B cell (primary cell): ENCODE measurements around the gene CDH13. TPM values are rescaled to one million over a fixed set of nuclear protein-coding genes. Genes with fewer than 3 reads are reported as not detected.

Experiments
- ATAC-seq: fragments of 200-7000 bp; cut with Tn5 transposase; one replicate; pipeline ENCODE4 v1.10.0; 2021; ENCODE audit warnings: low read depth, mild to moderate bottlenecking, moderate number of reproducible peaks, moderate library complexity
- CTCF ChIA-PET: fragments of 350-600 bp; sonication (Branson Sonifier 250); formaldehyde crosslinking; loops from one replicate; lab custom pipeline; 2021; ENCODE audit warnings: antibody characterized with exemption, inconsistent platforms; lab: Charles Lee
- POLR2A ChIA-PET: fragments of 350-600 bp; sonication (Branson Sonifier 250); formaldehyde crosslinking; loops from one replicate; lab custom pipeline; 2021; ENCODE audit warnings: antibody characterized with exemption; lab: Charles Lee
- DNase-seq: peaks from one replicate; pipeline ENCODE4 v3.0.0; 2013
- H2AFZ ChIP-seq: 2 replicates; pipeline ENCODE4 v1.6.1; 2012; ENCODE audit warnings: mild to moderate bottlenecking, low read depth, low read length; ENCODE audit not compliant: insufficient read depth, poor library complexity, severe bottlenecking
- H3K27ac ChIP-seq, 2 donors: 1 replicate in 1 of 2; 2 replicates in 1 of 2; pipeline ENCODE4 v1.5.1; 2012 to 2013; ENCODE audit warnings: low read length in 2 of 2, mild to moderate bottlenecking in 2 of 2, moderate library complexity in 1 of 2
- H3K27me3 ChIP-seq, 4 experiments: fragments of 200-600 bp in 1 of 4; sonication (generic) in 1 of 4; replicated peaks in 1 of 4; 1 replicate in 2 of 4; 2 replicates in 2 of 4; pipeline versions ENCODE4 v1.6.1 to v1.7.0; 2013 to 2016; ENCODE audit warnings: low read length in 3 of 4, mild to moderate bottlenecking in 2 of 4, mixed read lengths in 1 of 4, moderate library complexity in 1 of 4; ENCODE audit not compliant: insufficient read depth in 4 of 4, control insufficient read depth in 3 of 4; ENCODE audit errors: control extremely low read depth in 1 of 4
- H3K36me3 ChIP-seq, 2 experiments: replicated peaks in 1 of 2; 1 replicate in 1 of 2; 2 replicates in 1 of 2; pipeline versions ENCODE4 v1.6.1 to v1.7.1; 2013; ENCODE audit warnings: low read length in 1 of 2; ENCODE audit not compliant: insufficient read depth in 2 of 2, control insufficient read depth in 1 of 2; ENCODE audit errors: control extremely low read depth in 1 of 2, extremely low read depth in 1 of 2
- H3K4me1 ChIP-seq, 2 donors: fragments of 200-600 bp in 1 of 2; sonication (generic) in 1 of 2; 1 replicate in 1 of 2; 2 replicates in 1 of 2; pipeline versions ENCODE4 v1.5.1 to v1.6.1; 2013 to 2017; ENCODE audit warnings: low read length in 2 of 2; ENCODE audit not compliant: control insufficient read depth in 2 of 2, insufficient read depth in 2 of 2
- H3K4me2 ChIP-seq: replicated peaks from 2 replicates; pipeline ENCODE3; 2012; ENCODE audit warnings: mild to moderate bottlenecking, low read depth, low read length; ENCODE audit not compliant: poor library complexity, severe bottlenecking
- H3K4me3 ChIP-seq, 5 experiments: fragments of 200-600 bp in 1 of 5; sonication (generic) in 1 of 5; 1 replicate in 3 of 5; 2 replicates in 2 of 5; pipeline versions ENCODE4 v1.5.1 to v1.7.0; 2011 to 2016; ENCODE audit warnings: low read length in 4 of 5, mild to moderate bottlenecking in 4 of 5, low read depth in 2 of 5, control low read depth in 1 of 5, moderate library complexity in 1 of 5; ENCODE audit not compliant: insufficient read depth in 1 of 5; ENCODE audit errors: control extremely low read depth in 1 of 5, extremely low read depth in 1 of 5
- H3K79me2 ChIP-seq: fragments of 200-600 bp; sonication (generic); one replicate; pipeline ENCODE4 v1.6.0; 2016; ENCODE audit warnings: low read length; ENCODE audit not compliant: control insufficient read depth, insufficient read depth
- H3K9ac ChIP-seq: fragments of 200-600 bp; sonication (generic); 2 replicates; pipeline ENCODE4 v1.6.1; 2017; ENCODE audit warnings: mild to moderate bottlenecking, low read length, moderate library complexity
- H3K9me3 ChIP-seq, 3 donors: one replicate each; pipeline versions ENCODE4 v1.6.1 to v1.7.1; 2013; ENCODE audit warnings: low read length in 2 of 3; ENCODE audit not compliant: control insufficient read depth in 2 of 3, insufficient read depth in 1 of 3; ENCODE audit errors: control extremely low read depth in 1 of 3
- H4K20me1 ChIP-seq: 2 replicates; pipeline ENCODE4 v1.6.0; 2012; ENCODE audit warnings: mild to moderate bottlenecking, low read length; ENCODE audit not compliant: insufficient read depth, control insufficient read depth, poor library complexity, severe bottlenecking
- H3K27ac Mint-ChIP-seq: one replicate; pipeline ENCODE4 v1.8.0; 2021; ENCODE audit warnings: mixed read lengths
- H3K27me3 Mint-ChIP-seq: one replicate; pipeline ENCODE4 v1.8.0; 2021; ENCODE audit warnings: mixed read lengths
- H3K4me1 Mint-ChIP-seq: one replicate; pipeline ENCODE4 v1.8.0; 2021; ENCODE audit warnings: mixed read lengths
- H3K4me3 Mint-ChIP-seq: one replicate; pipeline ENCODE4 v1.8.0; 2021; ENCODE audit warnings: mixed read lengths
- H3K9me3 Mint-ChIP-seq: one replicate; pipeline ENCODE4 v1.8.0; 2022; ENCODE audit warnings: mixed read lengths; ENCODE audit not compliant: insufficient read depth
- CTCF ChIP-seq: fragments of 200-600 bp; IDR thresholded peaks from one replicate; pipeline ENCODE4 v1.8.0; 2022; ENCODE audit warnings: antibody characterized with exemption, mild to moderate bottlenecking
- EZH2 ChIP-seq: IDR thresholded peaks from 2 replicates; pipeline ENCODE4 v1.6.1; 2012; ENCODE audit warnings: borderline replicate concordance, low read depth, mild to moderate bottlenecking, moderate library complexity, low read length; ENCODE audit not compliant: insufficient read depth, poor library complexity, severe bottlenecking
- WGBS: methylation state at CpG from one replicate; pipeline ENCODE4 v1.1.5; 2013; ENCODE audit warnings: missing lambda C conversion rate; ENCODE audit not compliant: insufficient coverage; 5-methylcytosine and 5-hydroxymethylcytosine counted together
- intact Hi-C: fragments of 100-400 bp; cut with micrococcal nuclease; formaldehyde crosslinking; loops from one replicate; pipeline ENCODE4 v1.10.0; 2022
- polyA plus RNA-seq: library from polyadenylated mRNA; depleted of rRNA; stranded (reverse); fragments of >200 nt; gene quantifications from 2 replicates; pipeline ENCODE4 v1.2.3, GENCODE V29; 2012
- total RNA-seq, 2 donors: library from RNA; stranded (reverse); fragments of 120-200 nt in 1 of 2; gene quantifications; 1 replicate in 1 of 2; 2 replicates in 1 of 2; pipeline versions ENCODE4 v1.2.3 to v1.2.4, GENCODE V29; 2013 to 2022

CDH13 gene
- total and polyA plus RNA-seq, 2 donors (not counting 1 experiment from before 2014, with no cell fraction given): not detected

GRCh38 chr16:82628711-82629110, 1.9 kb downstream of the CDH13 start:
- ChIA-PET CTCF (no interaction called here), POLR2A (no interaction called here)
- Histone ChIP-seq H4K20me1 (no peaks in the 10 kb centered on the region), H3K36me3 (no peaks in the 10 kb centered on the region), H3K4me2 (no peak overlapping the region), H2AFZ (no peak overlapping the region), H3K79me2 (no peaks in the 10 kb centered on the region), H3K27ac (no peak overlapping the region), H3K9me3 (peaks cover 0 to 4% (median 0%) of the 10 kb centered on the region in 3 donors), H3K4me3 (no peak overlapping the region), H3K4me1 (peaks cover 0 to 3% of the 10 kb centered on the region in 2 donors), H3K9ac (no peak overlapping the region), H3K27me3 (peaks cover 0 to 42% (median 16%) of the 10 kb centered on the region in 4 experiments)
- Mint-ChIP-seq H3K27ac (no peak overlapping the region), H3K4me3 (no peak overlapping the region), H3K27me3 (peaks cover 55% of the 10 kb centered on the region), H3K4me1 (no peaks in the 10 kb centered on the region), H3K9me3 (no peaks in the 10 kb centered on the region)
- no peak for DNase-seq
- TF ChIP-seq EZH2 (no peak), CTCF (no peak)
- intact Hi-C loops: no loop called here
- ATAC-seq: no peak
- 59% methylated on average over 3 of the region's 3 CpGs for WGBS

- POLR2A ChIA-PET: no interaction called here
- H3K27ac ChIP-seq: no peak overlapping the region
- peaks cover 0 to 4% (median 0%) of the 10 kb centered on the region in 3 donors for H3K9me3 ChIP-seq
- Mint-ChIP-seq H3K9me3 (no peaks in the 10 kb centered on the region), H3K27ac (no peak overlapping the region), H3K27me3 (peaks cover 50% of the 10 kb centered on the region), H3K4me1 (no peaks in the 10 kb centered on the region), H3K4me3 (no peak overlapping the region)
- peaks cover 0 to 41% (median 16%) of the 10 kb centered on the region in 4 experiments for H3K27me3 ChIP-seq
- no peaks in the 10 kb centered on the region for H3K36me3 ChIP-seq
- no peak for ATAC-seq
- no peak overlapping the region for H2AFZ ChIP-seq
- intact Hi-C loops: no loop called here
- DNase-seq: no peak
- H3K9ac ChIP-seq: no peak overlapping the region
- CTCF ChIA-PET: no interaction called here
- no peak for TF ChIP-seq EZH2
- no peak for TF ChIP-seq CTCF
- H4K20me1 ChIP-seq: no peaks in the 10 kb centered on the region
- H3K79me2 ChIP-seq: no peaks in the 10 kb centered on the region
- WGBS: 47% methylated on average over 5 of the region's 8 CpGs
- peaks cover 0 to 3% of the 10 kb centered on the region in 2 donors for H3K4me1 ChIP-seq
- no peak overlapping the region for H3K4me3 ChIP-seq
- H3K4me2 ChIP-seq: no peak overlapping the region
Observed at GRCh38 chr16:82629441-82630027, 2.8 kb downstream of the CDH13 start.
